Measurements from ENCODE around the gene ZBTB2. TPM values are rescaled to one million over a fixed set of nuclear protein-coding genes. Genes with fewer than 3 reads are reported as not detected.

The ZBTB2 gene
- polyA plus RNA-seq, 3 donors: 7.2 to 14.0 (median 9.6) TPM

GRCh38 chr6:151376440-151376839 lies 14.9 kb downstream of the ZBTB2 start:
- Mint-ChIP-seq H3K4me3 (no peak overlapping the region), H3K27me3 (ENCODE audit: low read depth in 3 of 3) (no peaks in the 10 kb centered on the region), H3K4me1 (peaks cover 60% of the 10 kb centered on the region), H3K36me3 (peaks cover 19 to 24% of the 10 kb centered on the region in 2 donors), H3K9me3 (peaks cover 0 to 2% (median 0%) of the 10 kb centered on the region in 7 donors), H3K27ac (peak overlapping the region in 2 of 7 donors; percentile 6)
- no peak overlapping the region for H3K9ac ChIP-seq (ENCODE audit: insufficient read depth, low read length, poor library complexity, severe bottlenecking)
- no peak for DNase-seq
- peaks cover 72% of the 10 kb centered on the region for H3K79me2 ChIP-seq (ENCODE audit: insufficient read depth, low read length)
- no peak overlapping the region for H3K27ac ChIP-seq (ENCODE audit: low read depth in 1 of 2, low read length in 2 of 2)
- no CpG with 5 or more reads among the region's 1 CpG for WGBS (ENCODE audit: insufficient coverage)
- TF ChIP-seq CTCF (IDR thresholded peaks at IDR 0.05): no peak
- intact Hi-C loops (cut with micrococcal nuclease): no loop called here
- no peaks in the 10 kb centered on the region for H3K27me3 ChIP-seq (ENCODE audit: control insufficient read depth in 2 of 2, insufficient read depth in 2 of 2, low read length in 2 of 2)
- peaks cover 36 to 42% of the 10 kb centered on the region in 2 donors for H3K4me1 ChIP-seq (ENCODE audit: control insufficient read depth in 1 of 2, insufficient read depth in 2 of 2, low read length in 2 of 2)
- H2AFZ ChIP-seq (ENCODE audit: insufficient read depth, low read depth, low read length, poor library complexity, severe bottlenecking): no peak overlapping the region
- H3K36me3 ChIP-seq (replicated peaks in 1 of 2; ENCODE audit: control insufficient read depth in 1 of 2, insufficient read depth in 2 of 2, low read length in 2 of 2): peaks cover 10 to 20% of the 10 kb centered on the region in 2 donors
- H3K9me3 ChIP-seq (replicated peaks in 1 of 2; ENCODE audit: control insufficient read depth in 1 of 2, insufficient read depth in 1 of 2, low read length in 2 of 2): no peaks in the 10 kb centered on the region
- no peaks in the 10 kb centered on the region for H4K20me1 ChIP-seq (ENCODE audit: insufficient read depth, low read length)
- no peak overlapping the region for H3K4me3 ChIP-seq (replicated peaks in 1 of 3; ENCODE audit: low read depth in 2 of 3, low read length in 3 of 3)
- no peak overlapping the region for H3K4me2 ChIP-seq (replicated peaks; ENCODE audit: extremely low read depth, low read length, poor library complexity, severe bottlenecking)

GRCh38 chr6:151375833-151376232 lies 15.5 kb downstream of the ZBTB2 start:
- Histone ChIP-seq H3K4me3 (replicated peaks in 1 of 3; ENCODE audit: low read depth in 2 of 3, low read length in 3 of 3) (no peak overlapping the region), H3K36me3 (replicated peaks in 1 of 2; ENCODE audit: control insufficient read depth in 1 of 2, insufficient read depth in 2 of 2, low read length in 2 of 2) (peaks cover 16 to 26% of the 10 kb centered on the region in 2 donors), H3K9me3 (replicated peaks in 1 of 2; ENCODE audit: control insufficient read depth in 1 of 2, insufficient read depth in 1 of 2, low read length in 2 of 2) (no peaks in the 10 kb centered on the region), H3K9ac (ENCODE audit: insufficient read depth, low read length, poor library complexity, severe bottlenecking) (no peak overlapping the region), H3K27ac (ENCODE audit: low read depth in 1 of 2, low read length in 2 of 2) (no peak overlapping the region), H3K27me3 (ENCODE audit: control insufficient read depth in 2 of 2, insufficient read depth in 2 of 2, low read length in 2 of 2) (no peaks in the 10 kb centered on the region), H3K79me2 (ENCODE audit: insufficient read depth, low read length) (peaks cover 68% of the 10 kb centered on the region), H2AFZ (ENCODE audit: insufficient read depth, low read depth, low read length, poor library complexity, severe bottlenecking) (no peak overlapping the region), H3K4me1 (ENCODE audit: control insufficient read depth in 1 of 2, insufficient read depth in 2 of 2, low read length in 2 of 2) (peaks cover 30 to 36% of the 10 kb centered on the region in 2 donors), H3K4me2 (replicated peaks; ENCODE audit: extremely low read depth, low read length, poor library complexity, severe bottlenecking) (no peak overlapping the region), H4K20me1 (ENCODE audit: insufficient read depth, low read length) (no peaks in the 10 kb centered on the region)
- Mint-ChIP-seq H3K27ac (peak overlapping the region in 2 of 7 donors; percentile 10 to 63), H3K9me3 (peaks cover 0 to 1% (median 0%) of the 10 kb centered on the region in 7 donors), H3K4me3 (no peak overlapping the region), H3K27me3 (ENCODE audit: low read depth in 3 of 3) (no peaks in the 10 kb centered on the region), H3K36me3 (peaks cover 23 to 27% of the 10 kb centered on the region in 2 donors), H3K4me1 (peaks cover 55% of the 10 kb centered on the region)
- no CpG with 5 or more reads among the region's 2 CpGs for WGBS (ENCODE audit: insufficient coverage)
- no peak for DNase-seq
- TF ChIP-seq CTCF (IDR thresholded peaks at IDR 0.05): no peak
- intact Hi-C loops (cut with micrococcal nuclease): no loop called here

Data from CD14-positive monocyte (primary cell).